ENCODE measurements around the gene RPP25L. TPM values are rescaled to one million over a fixed set of nuclear protein-coding genes. Genes with fewer than 3 reads are reported as not detected.

Gene RPP25L
- total RNA-seq, 4 donors from 2014 or later: 25.1 to 37.4 (median 28.0) TPM

DNA sequence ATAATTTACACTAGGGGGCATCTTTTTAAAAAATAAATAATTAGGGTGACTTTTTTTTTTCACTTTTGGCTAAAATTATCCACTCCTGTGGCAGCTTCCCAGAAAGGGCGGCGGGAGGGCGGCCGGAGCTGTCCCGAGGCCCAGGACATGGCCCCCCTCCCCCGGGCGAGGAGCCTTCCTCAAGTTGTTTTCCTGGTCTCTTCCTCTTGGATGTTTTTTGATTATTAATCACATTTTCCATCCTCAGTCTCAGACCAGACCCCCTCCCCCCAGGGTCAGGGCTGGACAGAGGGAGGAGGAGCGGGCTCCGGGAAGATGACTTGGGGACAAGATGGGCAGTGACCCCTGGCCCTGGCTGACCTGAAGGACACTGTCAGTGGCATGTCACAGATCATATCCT is 17.7 kb downstream of the RPP25L start:
- 59 to 61% methylated on average over 7 of the region's 9 CpGs for WGBS, 2 donors
- no peak for TF ChIP-seq POLR2A (IDR thresholded peaks at IDR 0.05)
- TF ChIP-seq, protein P1, sequence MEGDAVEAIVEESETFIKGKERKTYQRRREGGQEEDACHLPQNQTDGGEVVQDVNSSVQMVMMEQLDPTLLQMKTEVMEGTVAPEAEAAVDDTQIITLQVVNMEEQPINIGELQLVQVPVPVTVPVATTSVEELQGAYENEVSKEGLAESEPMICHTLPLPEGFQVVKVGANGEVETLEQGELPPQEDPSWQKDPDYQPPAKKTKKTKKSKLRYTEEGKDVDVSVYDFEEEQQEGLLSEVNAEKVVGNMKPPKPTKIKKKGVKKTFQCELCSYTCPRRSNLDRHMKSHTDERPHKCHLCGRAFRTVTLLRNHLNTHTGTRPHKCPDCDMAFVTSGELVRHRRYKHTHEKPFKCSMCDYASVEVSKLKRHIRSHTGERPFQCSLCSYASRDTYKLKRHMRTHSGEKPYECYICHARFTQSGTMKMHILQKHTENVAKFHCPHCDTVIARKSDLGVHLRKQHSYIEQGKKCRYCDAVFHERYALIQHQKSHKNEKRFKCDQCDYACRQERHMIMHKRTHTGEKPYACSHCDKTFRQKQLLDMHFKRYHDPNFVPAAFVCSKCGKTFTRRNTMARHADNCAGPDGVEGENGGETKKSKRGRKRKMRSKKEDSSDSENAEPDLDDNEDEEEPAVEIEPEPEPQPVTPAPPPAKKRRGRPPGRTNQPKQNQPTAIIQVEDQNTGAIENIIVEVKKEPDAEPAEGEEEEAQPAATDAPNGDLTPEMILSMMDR (IDR thresholded peaks at IDR 0.05): no peak
- peak overlapping the region in 3 of 4 donors; percentile 68 to 71 (median 69) for H3K27ac ChIP-seq
- no peaks in the 10 kb centered on the region for H3K36me3 ChIP-seq
- H3K9me3 ChIP-seq: no peaks in the 10 kb centered on the region
- intact Hi-C loops (cut with DNase I): loop anchor here (5.0 kb wide), 1 partner anchor 152 kb away; no protein-coding TSS in a partner anchor
- H3K4me1 ChIP-seq: peaks cover 25 to 54% (median 31%) of the 10 kb centered on the region in 3 donors
- no peak for DNase-seq
- H3K4me3 ChIP-seq: no peak overlapping the region
- H3K27me3 ChIP-seq: peaks cover 0 to 54% (median 2%) of the 10 kb centered on the region in 4 donors

DNA sequence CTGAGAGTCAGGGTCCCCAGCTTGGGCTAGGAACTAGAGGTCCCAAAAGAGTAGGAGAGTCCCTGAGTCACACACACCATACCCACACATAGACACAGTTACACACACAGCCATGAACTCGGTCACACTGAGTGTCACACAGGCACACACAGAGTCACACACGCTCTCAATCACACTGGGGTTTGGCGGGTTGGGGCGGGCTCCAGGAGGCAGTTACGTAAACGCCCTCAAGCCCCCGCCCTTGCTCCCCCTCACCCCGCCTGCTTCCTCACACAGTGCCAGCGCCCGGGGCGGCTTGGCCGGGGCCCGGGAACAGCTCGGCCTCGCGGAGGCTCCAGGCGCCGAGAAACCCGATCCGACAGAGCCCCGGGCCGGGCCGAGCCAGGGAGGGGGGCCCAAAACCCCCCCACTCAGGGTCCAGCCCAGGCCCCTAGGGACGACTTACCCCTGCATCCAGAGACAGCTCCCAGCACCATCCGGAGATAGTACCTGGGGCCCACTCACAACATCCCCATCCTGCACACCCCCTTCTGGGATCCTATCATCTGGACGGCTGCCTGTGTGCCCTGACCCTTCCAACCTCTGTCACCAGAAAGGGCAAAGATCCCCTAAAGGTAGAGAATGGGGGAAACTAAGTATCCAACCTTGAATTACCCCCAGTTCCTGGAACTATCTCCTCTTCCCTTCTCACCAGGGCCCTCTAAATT is 18.8 kb downstream of the RPP25L start:
- 4 to 27% methylated on average over 3 to 4 of the region's 26 CpGs for WGBS, 2 donors
- TF ChIP-seq, protein P1 (IDR thresholded peaks at IDR 0.05): no peak
- no peak for TF ChIP-seq POLR2A (IDR thresholded peaks at IDR 0.05)
- H3K9me3 ChIP-seq: no peaks in the 10 kb centered on the region
- H3K27me3 ChIP-seq: peaks cover 0 to 65% (median 2%) of the 10 kb centered on the region in 4 donors
- no peak for DNase-seq
- H3K36me3 ChIP-seq: no peaks in the 10 kb centered on the region
- peak overlapping the region in 1 of 4 donors; percentile 41 for H3K4me3 ChIP-seq
- H3K27ac ChIP-seq: peak overlapping the region in 3 of 4 donors; percentile 68 to 71 (median 69)
- peaks cover 29 to 64% (median 31%) of the 10 kb centered on the region in 3 donors for H3K4me1 ChIP-seq
- intact Hi-C loops (cut with DNase I): loop anchor here (5.0 kb wide), 1 partner anchor 151 kb away; no protein-coding TSS in a partner anchor

DNA sequence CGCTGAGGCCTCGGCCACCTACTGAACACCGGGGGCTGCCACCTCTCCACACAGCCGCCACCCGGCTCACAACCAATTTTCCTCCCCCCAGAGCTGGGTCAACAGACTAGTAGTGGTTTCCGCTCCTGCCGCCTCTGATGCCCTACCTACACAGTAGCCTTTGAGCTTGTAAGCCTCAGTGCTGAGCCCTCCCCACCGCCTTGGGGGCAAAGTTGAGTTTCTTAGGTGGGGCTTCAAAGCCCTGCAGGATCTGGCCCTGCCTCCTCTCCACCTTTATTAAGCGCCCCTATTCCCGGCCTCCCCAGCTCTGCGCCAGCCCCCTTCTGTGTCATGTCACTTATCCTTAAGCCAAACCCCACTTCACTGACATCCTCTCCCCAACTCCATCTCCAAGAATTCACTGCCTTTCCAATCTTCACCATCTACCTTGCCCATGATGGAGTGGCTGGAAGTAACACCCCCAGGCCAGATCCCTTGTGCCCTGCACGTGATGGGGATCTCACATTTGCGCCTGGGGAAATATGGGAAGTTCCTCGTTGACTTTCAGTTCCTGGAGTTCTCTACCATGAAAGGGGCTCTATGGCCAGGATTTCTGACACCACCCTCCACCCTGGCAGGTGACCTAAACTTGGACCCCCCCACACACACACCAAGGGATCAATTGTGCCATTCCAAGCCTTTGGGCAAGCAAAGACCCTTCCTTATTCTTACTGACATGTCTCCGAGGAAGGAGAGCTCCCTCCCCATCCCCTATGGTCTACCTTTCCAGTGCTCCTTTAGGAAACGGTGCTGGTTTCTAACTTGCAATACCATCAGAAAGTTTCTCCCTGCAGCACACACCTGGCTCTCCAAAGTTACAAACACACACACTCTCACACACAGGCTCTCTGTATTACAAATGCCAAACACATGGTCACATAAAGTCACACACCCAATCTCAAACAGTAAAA is 19.7 kb downstream of the RPP25L start:
- intact Hi-C loops (cut with DNase I): loop anchor here (5.0 kb wide), 1 partner anchor 150 kb away; no protein-coding TSS in a partner anchor
- no peaks in the 10 kb centered on the region for H3K36me3 ChIP-seq
- WGBS, 2 donors: 38 to 42% methylated on average over 11 to 12 of the region's 16 CpGs
- H3K27me3 ChIP-seq: peaks cover 0 to 74% (median 2%) of the 10 kb centered on the region in 4 donors
- H3K4me1 ChIP-seq: peaks cover 29 to 64% (median 31%) of the 10 kb centered on the region in 3 donors
- peak overlapping the region in 1 of 4 donors; percentile 55 for H3K27ac ChIP-seq
- DNase-seq: no peak
- TF ChIP-seq, protein P1 (IDR thresholded peaks at IDR 0.05): no peak
- TF ChIP-seq POLR2A (IDR thresholded peaks at IDR 0.05): no peak
- no peaks in the 10 kb centered on the region for H3K9me3 ChIP-seq
- peak overlapping the region in 2 of 4 donors; percentile 66 to 73 for H3K4me3 ChIP-seq

DNA sequence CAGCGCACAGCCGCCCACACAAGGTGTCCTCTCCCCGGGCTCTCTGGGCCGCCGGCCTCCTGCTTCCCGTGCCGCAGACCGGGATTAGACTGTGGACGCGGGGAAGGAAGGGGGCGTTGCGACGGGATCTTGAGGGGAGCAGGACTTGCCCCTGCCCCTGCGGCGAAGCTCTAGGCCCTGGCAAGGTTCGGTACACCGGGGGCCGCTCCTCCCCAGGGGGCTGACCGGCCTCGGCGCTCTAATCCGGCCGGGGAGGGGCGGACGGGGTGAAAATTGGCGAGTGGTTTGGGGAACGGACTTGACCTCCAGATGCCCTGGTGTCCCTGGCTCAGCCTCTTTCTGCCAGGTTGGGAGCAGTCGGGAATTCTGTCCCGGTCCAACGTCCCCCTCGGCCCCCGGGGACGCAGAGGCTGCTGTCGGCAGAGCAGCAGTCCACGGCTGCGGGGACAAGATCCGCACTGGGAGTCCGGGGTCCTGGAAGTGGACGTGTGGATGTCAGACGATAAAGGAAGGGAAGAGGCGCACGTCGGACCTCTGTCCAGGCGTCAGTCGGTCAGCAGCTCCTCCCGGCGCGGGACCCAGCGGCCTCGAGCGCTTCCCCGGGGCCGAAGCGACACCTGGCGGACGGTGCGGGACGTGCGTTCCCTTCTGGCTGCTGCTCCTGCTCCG is 20.5 kb downstream of the RPP25L start:
- H3K27ac ChIP-seq: peak overlapping the region in 3 of 4 donors; percentile 15 to 62 (median 55)
- H3K4me3 ChIP-seq: peak overlapping the region; percentile 28 to 73 (median 56)
- no peaks in the 10 kb centered on the region for H3K36me3 ChIP-seq
- H3K27me3 ChIP-seq: peaks cover 0 to 82% (median 2%) of the 10 kb centered on the region in 4 donors
- DNase-seq: no peak
- H3K9me3 ChIP-seq: no peaks in the 10 kb centered on the region
- intact Hi-C loops (cut with DNase I): loop anchor here (5.0 kb wide), 1 partner anchor 149 kb away; no protein-coding TSS in a partner anchor
- H3K4me1 ChIP-seq: peaks cover 29 to 64% (median 31%) of the 10 kb centered on the region in 3 donors
- 8% methylated on average over 12 of the region's 60 CpGs; no CpG with 5 or more reads in 1 of the 2 donors for WGBS, 2 donors
- TF ChIP-seq POLR2A (IDR thresholded peaks at IDR 0.05): no peak
- TF ChIP-seq, protein P1 (IDR thresholded peaks at IDR 0.05): peak; percentile 81 to 91 (median 86)

Data from esophagus squamous epithelium (tissue), 5 donors.